Measurements from ENCODE around the gene FBN1.

FBN1 gene

DNA sequence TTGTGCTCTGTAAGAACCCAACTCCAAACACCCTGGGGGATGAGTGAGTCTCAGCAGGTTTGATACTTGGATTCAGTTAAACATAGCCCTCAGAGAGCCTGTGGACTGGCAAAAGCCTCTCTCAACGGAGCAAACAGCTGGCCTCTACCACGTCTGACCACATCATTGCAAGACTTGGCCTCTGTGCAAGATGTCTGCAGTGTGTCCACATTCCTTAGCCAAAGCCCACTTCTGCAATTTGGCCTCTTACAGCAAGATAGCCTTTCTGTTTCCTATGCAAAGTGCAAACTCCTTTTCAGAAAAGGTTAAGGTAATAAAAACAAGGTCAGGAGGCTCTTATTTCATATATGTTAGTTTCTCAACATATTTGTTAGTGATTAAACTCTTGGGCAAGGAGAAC is 27.9 kb downstream of the FBN1 start:
- DNase-seq = no peak

DNA sequence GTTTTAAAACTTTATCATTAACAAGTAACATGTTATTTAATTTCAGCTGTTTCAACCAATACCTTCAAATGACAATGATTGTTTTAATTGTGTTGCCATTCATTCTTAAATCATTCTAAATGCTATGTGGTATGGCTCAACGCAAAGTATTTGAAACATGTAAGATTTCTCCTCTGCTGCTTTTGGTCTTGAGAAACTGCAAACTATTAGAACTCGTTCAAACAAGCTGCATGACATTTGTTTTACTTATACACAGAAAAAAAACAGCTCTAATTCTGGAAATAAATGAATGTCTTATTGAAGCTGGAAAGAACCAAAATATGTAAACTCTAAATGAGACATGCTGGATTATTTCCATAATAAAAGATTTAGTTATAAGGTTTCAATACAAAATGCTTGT is 29.3 kb downstream of the FBN1 start:
- DNase-seq = no peak

DNA sequence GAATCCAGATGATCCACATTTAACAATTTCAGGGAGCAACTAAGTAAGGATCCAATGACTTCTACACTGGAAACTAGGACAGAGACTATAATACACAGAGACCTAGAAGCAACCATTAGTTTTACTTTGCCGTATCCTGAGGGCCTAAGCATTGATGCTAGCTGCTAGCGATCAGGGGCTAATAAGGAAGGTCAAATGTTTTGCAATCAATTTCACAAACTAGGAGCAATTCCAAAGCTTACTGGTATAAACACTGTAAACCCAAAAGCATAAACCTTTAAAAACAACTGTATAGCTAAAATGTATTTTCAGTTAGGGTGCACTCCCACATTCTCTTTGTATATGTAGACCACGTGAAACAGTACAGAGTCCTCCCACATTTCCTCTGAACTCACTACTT is 31.5 kb downstream of the FBN1 start:
- no peak for DNase-seq

DNA sequence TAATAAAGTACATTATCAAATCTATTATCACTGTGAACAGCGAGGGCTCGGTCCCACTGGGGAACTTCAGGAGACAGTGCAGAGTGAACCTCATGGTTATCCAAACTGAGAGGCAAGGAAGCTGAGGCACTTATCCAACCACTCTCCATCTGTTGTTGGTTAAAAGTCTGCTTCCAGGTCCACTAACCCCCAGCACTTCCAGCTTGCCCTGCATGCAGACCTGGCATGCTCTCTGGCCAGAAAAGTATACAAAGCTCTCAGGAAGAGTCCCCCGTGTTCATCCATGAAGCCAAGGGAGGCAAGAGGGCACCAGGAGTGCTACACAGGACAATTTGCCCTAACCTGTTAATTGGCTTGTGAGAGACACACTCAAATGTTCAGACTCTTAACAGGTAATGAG is 36.0 kb downstream of the FBN1 start:
- no peak for DNase-seq

DNA sequence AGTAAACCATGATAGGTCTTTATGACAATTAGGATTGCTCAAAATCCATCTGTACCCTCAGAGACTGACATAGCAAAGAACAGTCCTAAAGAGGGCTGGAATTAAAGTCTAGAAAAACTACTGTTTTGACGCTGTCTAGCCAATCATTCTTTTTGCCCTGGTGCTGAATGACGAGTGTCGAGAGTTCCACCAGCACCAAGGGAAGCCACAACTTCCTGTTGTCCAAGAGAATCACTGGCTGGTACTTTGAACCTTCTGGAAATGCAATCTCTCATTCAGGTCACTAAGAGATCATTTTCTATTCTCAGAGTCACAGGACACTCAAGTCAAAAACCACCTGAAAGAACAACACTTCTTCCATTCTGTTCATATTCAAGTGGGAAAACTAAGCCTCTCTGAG is 37.7 kb downstream of the FBN1 start:
- DNase-seq = no peak

DNA sequence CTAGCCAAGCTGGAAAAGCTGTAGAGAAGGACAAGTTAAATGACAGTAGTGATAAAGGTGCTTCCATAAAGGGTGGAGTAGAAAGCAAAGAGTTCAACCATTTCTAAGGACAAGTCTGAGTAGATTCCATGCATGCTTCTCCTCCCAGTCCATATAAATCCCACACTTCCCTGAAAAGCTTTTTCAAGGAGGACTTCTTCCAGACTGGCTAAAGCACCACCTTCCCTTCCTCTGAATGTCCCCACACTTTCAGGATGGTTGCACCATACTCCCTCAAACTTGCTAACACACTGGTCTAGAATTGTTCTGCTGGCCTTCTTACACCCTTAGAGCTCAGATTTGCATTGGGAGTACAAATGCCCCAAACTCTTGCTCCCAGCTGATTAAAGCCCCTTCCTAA is 40.9 kb downstream of the FBN1 start:
- DNase-seq = no peak

DNA sequence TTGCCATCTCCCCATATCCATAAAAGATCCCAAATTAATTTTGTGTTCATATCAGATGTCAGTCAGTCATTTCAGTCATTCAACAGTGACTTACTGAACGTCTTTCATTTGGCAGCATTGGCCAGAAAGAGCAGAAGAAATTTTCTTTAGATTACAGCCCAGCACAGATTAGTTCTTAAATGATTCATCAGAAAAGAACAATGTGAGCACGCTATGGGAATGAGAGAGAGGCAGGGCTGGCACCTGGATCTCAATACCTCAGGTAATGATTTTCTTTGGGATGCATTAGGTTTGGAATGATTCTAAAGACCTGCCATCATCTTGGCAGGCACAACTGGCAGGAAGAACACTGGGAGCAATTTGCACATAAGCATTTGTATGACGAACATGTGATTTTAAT is 41.6 kb downstream of the FBN1 start:
- no peak for DNase-seq

DNA sequence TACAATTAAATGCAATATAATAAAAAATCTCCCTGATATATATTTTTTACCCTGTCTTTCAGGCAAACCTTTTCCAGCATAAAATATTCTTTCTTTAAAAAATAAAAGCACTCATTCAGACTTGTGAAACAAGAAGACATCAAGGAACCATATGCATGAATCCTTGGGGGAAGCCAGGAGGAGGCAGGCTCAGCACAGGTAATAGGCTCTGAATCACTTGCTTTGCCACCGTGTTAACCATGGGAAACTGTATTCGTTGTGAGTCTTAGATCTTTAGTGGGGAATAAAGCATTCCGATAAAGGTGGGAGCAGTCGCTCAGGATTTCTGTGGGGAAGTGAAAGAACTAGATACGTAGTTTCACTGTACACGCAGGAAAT is 42.4 kb downstream of the FBN1 start:
- no peak for DNase-seq

DNA sequence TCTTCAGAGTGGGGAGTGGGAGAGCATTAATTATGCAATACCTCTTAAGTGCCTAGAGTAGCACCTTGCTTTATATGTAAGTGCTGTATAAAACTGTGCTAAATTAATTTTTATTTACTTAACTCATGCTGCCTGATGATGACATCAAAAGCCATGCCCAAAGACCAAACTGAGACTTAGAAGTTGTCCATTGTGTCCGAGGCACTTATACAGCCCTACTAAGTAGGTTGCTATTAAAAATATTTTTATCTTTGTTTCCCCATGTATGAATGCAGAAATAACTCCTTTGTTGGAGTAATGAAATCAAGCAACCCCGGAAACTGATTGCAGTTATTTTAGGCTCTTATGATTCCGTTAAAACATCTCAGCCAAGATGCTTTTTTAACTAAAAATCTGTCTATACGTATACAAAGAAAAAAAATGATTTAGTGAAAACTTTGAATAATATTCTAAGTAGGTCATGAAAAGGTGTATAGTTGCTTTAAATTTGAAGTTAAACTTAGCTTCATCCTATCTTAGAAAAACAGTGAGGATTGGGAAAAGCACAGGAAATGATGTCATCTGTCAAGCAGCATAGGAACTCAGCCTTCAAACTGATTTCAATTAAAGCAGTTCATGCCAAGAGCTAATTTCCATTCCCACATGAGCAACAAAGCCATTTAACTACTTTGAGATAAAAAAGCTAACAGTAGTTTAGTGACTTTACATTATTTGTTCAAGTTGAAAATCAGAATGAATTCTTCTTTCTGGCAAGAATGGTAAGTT is 43.0 kb downstream of the FBN1 start:
- DNase-seq = no peak

DNA sequence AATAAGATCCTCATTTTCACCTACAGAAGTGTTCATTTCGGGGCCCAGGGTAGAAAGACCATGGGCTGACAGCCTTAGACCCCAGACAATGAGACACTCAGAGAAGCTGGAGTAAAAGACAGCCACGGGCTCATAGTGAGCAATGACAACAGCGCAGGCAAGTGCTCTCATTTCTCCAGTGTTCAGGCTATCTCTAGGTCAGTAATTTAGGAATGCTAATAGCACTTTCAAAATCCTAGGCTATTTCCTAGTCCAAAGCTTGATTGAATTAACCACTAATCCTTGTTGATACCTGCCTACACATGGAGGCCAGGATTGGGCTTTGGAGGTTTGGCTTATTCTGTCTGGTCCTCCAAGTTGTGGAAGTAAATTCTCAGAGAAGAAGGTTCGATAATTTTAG is 44.4 kb downstream of the FBN1 start:
- no peak for DNase-seq

DNA sequence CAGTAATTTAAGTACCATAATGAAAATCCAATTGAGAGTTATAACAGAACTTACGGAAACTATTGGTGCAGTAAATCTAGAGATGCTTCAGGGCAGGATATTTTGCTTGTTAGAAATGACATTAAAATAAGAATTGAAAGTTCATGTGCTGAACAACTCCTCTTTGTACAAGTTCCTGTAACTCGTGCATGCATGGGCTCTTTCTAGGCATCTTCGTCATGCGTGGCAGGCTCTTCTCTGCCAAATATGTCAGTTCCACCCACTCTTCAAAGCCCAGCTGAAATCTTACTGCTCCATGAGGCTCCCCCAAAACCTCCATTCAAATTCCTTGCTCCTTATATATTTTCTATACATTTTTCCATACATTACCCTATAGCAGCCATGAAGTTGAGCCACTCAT is 48.7 kb downstream of the FBN1 start:
- no peak for DNase-seq

DNA sequence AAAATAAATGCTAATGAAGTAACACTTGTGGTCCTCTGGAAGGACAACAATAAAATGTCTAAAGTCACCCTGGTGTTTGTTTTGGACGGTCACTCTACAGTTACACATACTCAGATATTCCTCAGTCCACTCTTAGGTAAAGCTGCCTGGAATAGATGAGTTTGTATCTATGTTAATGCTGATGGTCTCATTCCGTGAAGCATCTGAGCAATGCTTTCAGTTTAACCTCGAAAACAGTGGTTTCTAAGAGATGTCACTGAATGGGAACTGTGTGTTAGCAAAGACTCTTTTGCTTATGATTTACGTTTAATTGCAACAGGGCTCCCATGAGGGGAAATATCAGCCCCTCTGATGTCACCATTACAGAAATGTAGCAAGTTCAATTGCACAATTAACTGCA is 49.1 kb downstream of the FBN1 start:
- DNase-seq = no peak

DNA sequence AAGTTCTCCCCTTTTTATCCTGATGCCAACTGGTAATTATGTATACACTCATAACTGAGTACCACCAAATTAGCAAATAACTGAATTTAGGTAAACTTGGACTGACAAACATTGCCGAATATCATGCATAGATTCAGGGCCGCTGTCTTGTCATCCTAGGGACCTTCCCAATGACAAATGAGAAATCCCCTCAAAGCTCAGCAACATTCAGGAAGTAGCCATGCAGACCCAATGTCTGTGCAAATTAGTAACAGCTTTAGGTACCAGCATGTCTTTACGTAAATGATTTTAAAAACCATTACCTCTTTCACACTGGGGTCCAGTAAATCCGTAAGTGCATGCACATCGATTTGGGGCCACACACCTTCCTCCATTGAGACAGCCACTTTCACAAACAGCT is 49.5 kb downstream of the FBN1 start:
- no peak for DNase-seq

DNA sequence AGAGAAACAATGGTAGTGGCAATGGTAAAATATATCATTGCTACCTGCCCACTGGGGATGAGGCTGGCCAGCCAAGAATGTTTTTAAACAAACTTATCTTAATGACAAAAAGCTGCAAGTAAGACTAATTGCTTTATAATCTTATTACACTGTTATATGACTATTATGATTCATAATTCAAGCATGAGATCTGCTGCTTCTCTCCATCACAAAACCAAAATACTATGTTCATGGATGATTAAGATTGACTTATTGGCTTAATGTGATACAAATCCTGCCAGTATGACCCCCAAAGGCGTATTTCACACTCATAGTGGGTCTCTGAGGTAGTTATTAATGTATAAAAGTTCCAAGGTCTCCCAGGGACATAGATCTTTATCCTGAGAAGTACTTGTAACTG is 52.6 kb downstream of the FBN1 start:
- no peak for DNase-seq

DNA sequence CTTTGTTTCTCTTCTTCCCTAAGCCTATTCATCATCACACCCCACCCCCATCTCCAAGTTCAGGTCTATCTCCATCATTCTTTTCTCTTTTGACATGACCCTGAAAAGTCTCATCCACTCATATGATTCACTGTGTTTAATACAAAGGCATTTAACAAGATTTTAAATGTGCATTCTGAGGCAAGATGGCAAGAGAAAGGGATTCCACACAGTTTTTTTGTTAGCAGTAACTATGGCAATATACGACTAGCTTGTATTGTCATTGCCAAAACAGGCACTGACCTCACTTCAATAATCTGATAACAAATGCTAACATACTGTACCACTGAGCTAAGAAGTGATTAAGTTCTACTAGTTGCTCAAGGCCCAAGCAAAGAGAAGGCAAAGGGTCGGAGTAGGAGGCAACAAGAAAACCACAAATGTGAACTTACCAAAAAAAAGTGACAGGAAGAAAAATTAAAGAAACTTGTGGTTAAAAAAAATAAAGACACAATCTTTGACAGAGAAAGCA is 53.2 kb downstream of the FBN1 start:
- DNase-seq = no peak

DNA sequence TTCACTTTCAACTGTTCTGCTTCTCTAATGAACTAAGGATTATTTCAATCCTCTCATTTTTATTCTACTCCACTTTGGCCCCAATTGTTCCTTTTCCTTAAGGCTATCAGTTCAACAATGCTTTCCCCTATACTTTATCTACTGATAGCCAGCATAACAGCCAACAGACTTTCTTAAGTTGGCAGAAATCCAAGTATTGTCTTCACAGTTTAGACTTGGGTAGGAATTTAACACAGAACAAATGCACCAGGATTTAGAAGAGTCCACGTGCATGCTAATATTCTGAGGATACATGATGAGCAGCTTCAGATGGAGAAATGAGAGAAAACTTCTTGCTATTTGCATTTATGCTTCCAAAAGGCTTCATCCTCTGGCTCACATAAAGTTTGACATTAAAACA is 54.8 kb downstream of the FBN1 start:
- DNase-seq = no peak

DNA sequence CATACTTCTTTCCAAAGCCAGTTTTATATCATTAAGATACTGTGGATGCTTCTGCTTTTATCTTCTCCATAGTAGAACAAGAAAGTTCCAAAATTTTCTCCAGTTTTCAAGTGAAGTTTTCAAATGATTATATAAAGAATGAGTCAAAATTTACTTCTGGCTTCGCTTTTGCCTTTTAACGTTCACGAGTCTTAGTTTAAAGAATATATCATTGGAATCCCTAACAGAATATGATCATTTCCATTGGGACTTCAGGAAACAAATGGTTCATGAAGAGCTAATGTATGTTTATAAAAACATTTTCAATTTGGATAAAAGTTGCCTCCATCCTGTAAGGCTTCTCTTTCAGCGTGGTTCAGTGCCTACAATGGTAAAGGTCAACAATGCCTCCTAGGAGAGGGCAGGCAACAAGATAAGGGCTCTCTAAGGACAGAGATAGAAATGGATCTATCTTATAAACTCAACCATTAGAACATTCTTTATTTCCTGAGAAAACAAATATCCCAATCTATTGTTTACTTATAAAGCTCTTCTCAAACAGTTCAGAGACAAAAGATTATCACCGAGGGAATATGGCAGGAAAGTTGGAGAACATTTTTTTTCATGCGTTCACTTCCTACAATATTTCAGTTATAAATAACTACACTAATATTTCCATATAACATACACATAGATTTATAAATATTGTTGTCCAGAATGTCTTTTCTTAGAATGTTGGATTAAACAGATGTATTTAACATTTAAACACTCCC is 60.5 kb downstream of the FBN1 start:
- DNase-seq = no peak

DNA sequence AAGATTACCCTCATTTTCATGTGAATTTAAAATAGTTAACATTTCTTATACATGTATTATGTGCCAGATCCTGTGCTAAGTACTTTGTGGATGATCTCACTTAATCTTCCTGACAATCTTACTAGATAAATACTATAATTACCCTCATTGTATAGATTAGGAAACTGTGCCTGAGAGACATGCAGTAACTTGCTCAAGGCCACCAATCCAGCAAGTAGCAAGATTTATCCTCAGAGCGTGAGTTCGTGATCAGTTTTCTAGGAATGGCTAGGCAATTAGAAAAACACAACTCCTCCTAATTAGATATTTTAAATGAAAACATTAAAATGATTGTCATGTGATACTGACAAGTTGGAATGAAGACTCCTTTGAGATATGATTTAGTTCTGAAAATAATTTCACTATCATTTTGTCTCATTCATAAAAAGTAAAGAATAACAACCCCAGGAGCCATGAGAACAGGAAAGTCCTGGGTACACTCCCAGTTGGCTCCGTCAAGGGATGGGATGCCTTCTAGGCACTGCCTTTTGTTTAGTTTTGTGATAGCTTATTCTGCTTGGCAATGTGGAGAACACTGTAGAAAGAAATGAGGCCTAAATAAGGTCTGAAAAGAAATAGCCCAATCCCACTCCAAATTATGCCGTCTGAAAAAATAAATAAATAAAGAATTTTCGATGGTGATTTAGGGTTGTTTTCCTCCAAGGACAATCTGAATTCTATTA is 61.3 kb downstream of the FBN1 start:
- DNase-seq = no peak

DNA sequence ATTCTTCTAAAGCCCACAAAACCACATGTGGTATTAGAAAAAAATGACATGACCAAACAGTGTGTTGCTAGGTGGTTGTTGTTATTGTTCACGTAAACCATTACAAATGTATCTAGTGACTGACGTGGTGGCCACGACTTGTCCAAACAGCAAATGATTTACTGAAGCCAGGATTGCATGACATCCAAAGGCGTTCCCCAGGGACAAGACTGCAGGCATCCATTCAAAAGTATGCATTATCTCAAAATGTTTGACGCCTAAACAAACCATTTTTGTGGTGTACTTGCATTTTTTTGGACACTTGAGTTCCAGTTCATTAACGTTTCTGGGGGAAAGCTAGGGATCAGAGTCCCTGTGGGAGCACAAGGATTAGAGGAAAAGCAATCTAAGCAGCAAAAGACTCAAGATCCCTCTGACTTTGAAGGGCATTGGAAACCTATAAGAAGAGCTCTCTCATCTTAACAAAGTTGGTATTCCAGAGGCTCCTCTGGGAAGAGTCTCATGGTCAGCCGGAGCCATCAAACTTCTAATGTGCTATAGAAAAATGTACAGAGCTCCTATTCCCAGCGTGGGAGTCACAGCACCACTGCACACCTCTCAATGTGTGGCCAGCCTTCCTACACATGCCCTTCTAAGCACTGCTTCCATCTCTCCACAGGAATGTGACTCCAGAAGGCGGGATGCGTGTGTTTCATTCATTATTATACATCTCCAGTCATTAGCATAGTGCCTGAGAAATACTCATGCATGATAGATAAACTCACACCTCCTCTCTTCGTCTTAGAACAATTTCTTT is 62.9 kb downstream of the FBN1 start:
- DNase-seq = no peak

DNA sequence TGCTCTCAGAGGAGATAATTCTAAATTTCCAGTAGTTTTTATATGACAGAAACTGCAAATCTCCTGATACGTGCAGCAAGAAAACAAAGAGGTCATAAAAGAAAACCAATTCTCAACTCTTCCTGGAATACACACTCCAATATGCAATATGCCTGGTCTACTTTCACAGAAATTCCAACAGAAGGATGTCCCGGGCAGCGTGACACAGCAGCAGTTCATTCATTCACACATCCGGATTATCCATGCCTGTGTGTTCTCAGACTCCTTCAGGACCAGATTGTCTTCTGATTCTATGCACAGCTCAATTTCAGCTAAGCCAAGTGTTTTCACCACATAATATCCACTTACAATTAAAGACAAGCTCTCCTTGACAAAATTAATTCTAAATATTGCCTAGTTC is 64.3 kb downstream of the FBN1 start:
- DNase-seq = no peak

DNA sequence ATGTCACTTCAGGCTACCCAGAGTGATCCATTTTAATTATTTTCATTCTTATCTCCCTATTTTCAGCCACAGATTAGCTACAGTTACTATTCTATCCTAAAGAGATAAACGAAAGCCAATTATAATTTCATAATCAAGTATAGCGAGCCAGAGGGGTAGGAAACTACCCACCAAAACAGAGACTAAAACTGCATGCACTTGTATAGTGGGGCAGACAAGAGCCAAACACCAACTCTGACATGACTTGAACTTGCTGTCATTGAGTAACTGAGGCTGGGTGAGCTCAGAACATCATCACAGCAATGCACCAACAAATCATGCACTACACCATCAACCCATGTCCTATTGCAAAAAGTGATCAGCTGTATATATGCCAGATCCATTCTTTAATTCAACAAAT is 64.8 kb downstream of the FBN1 start:
- no peak for DNase-seq

DNA sequence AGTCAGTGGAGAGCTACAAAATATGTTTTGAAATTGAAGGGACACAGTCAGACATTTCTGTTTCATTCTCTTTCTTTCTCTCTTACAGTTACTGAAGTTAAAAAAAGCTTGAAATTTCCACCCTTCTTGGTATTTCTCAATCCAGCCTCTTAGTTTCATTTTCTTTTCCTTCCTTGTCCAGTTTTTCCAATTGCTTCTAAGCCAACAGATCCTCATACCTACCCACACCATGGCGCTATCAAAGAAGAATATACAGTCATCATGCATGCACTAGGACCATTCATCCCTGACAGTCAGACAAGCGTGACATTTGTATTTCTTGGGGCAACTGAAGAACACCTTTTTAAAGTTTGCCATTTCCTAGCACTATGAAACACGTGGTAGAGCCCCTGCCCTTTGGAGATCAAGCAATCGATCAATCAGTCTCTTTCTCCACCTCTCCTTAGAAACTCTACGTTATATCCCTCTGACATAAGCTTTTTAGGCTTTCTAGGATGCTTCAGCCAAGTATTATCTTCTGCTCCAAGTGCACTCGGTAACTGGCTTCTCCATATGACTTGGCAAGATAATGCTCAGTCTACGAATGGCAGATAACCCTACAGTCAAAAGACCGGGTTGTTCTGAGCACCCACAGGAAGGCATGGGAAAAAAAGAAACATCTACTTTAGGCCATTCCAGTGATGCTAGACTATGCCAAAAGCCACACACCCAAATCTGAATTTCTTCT is 65.4 kb downstream of the FBN1 start:
- no peak for DNase-seq
